Keratinocyte (primary cell): ENCODE measurements around the gene PARD3B. TPM values are rescaled to one million over a fixed set of nuclear protein-coding genes. Genes with fewer than 3 reads are reported as not detected.

Source experiments
- DNase-seq: peaks from one replicate; pipeline ENCODE4 v3.0.0-alpha.2; 2011; ENCODE audit warnings: low read depth, missing footprints, low spot score
- FAIRE-seq: peaks from 2 replicates; lab custom pipeline; 2011; peaks lifted over from hg19 to GRCh38; lab: Jason Lieb, UNC
- H2AFZ ChIP-seq: 2 replicates; pipeline ENCODE4 v1.6.0; 2012; ENCODE audit warnings: low read length, control low read depth, inconsistent platforms; ENCODE audit not compliant: control insufficient read depth
- H3K27ac ChIP-seq: 2 replicates; pipeline ENCODE4 v1.5.1; 2011; ENCODE audit warnings: low read length; ENCODE audit not compliant: control insufficient read depth, insufficient read depth
- H3K27me3 ChIP-seq: 3 replicates; pipeline ENCODE4 v1.6.0; 2011; ENCODE audit warnings: low read length; ENCODE audit not compliant: control insufficient read depth, insufficient read depth; ENCODE audit errors: extremely low read depth
- H3K36me3 ChIP-seq, 2 experiments: 2 replicates in 1 of 2; 3 replicates in 1 of 2; pipeline ENCODE4 v1.5.1; 2011; ENCODE audit warnings: low read length in 2 of 2, mild to moderate bottlenecking in 1 of 2; ENCODE audit not compliant: control insufficient read depth in 2 of 2, insufficient read depth in 2 of 2; ENCODE audit errors: extremely low read depth in 1 of 2
- H3K4me1 ChIP-seq: 3 replicates; pipeline ENCODE4 v1.5.1; 2011; ENCODE audit warnings: low read length; ENCODE audit not compliant: control insufficient read depth, insufficient read depth; ENCODE audit errors: extremely low read depth
- H3K4me2 ChIP-seq: 3 replicates; pipeline ENCODE4 v1.6.0; 2011; ENCODE audit warnings: low read depth, low read length; ENCODE audit not compliant: control insufficient read depth, insufficient read depth; ENCODE audit errors: extremely low read depth
- H3K4me3 ChIP-seq, 3 experiments: fragments of 200-600 bp in 1 of 3; sonication (generic) in 1 of 3; 2 replicates in 2 of 3; 3 replicates in 1 of 3; pipeline ENCODE4 v1.5.1; 2011 to 2016; ENCODE audit warnings: low read length in 3 of 3, mild to moderate bottlenecking in 3 of 3, control low read depth in 2 of 3, inconsistent platforms in 1 of 3, low read depth in 1 of 3, mixed read lengths in 1 of 3, mixed run types in 1 of 3, moderate library complexity in 1 of 3; ENCODE audit not compliant: control insufficient read depth in 2 of 3, insufficient read depth in 2 of 3; ENCODE audit errors: extremely low read depth in 1 of 3
- H3K79me2 ChIP-seq: 2 replicates; pipeline ENCODE4 v1.6.0; 2012; ENCODE audit warnings: low read length; ENCODE audit not compliant: control insufficient read depth, insufficient read depth
- H3K9ac ChIP-seq: 3 replicates; pipeline ENCODE4 v1.6.0; 2011; ENCODE audit warnings: low read length; ENCODE audit not compliant: control insufficient read depth, insufficient read depth; ENCODE audit errors: extremely low read depth
- H3K9me1 ChIP-seq: 3 replicates; pipeline ENCODE4 v1.6.0; 2011; ENCODE audit warnings: low read length; ENCODE audit not compliant: control insufficient read depth, insufficient read depth; ENCODE audit errors: extremely low read depth
- H3K9me3 ChIP-seq: 2 replicates; pipeline ENCODE4 v1.5.1; 2012; ENCODE audit warnings: low read depth, low read length; ENCODE audit not compliant: control insufficient read depth
- H4K20me1 ChIP-seq: 3 replicates; pipeline ENCODE4 v1.6.0; 2011; ENCODE audit warnings: low read length; ENCODE audit not compliant: control insufficient read depth, insufficient read depth; ENCODE audit errors: extremely low read depth
- CTCF ChIP-seq, 3 experiments: IDR thresholded peaks in 1 of 3; conservative IDR thresholded peaks in 1 of 3; optimal IDR thresholded peaks in 1 of 3; 2 replicates in 2 of 3; 3 replicates in 1 of 3; pipeline versions ENCODE3 to v1.5.1; 2011; ENCODE audit warnings: low read length in 3 of 3, mild to moderate bottlenecking in 3 of 3, moderate library complexity in 2 of 3, control low read depth in 1 of 3, inconsistent platforms in 1 of 3; ENCODE audit not compliant: insufficient read depth in 2 of 3; ENCODE audit errors: extremely low read depth in 1 of 3
- EZH2 ChIP-seq: IDR thresholded peaks from one replicate; pipeline ENCODE4 v1.6.1; 2012; ENCODE audit warnings: inconsistent platforms, mild to moderate bottlenecking, low read length, moderate library complexity
- dilution Hi-C: fragments of 300-500 bp; cut with MboI; formaldehyde crosslinking; loops from one replicate; pipeline ENCODE4 v1.7.0; 2020; ENCODE audit warnings: low sequenced_read_pairs; ENCODE audit not compliant: extremely low pct_ligation_motif_present
- polyA plus RNA-seq, 5 experiments: library from polyadenylated mRNA; depleted of rRNA in 3 of 5; stranded (reverse) in 3 of 5; stranded (forward) in 1 of 5; unstranded in 1 of 5; fragments of >200 nt; gene quantifications; 1 replicate in 1 of 5; 2 replicates in 3 of 5; 3 replicates in 1 of 5; pipeline versions ENCODE4 v1.2.1 to v1.2.3, GENCODE V29; 2011 to 2012; ENCODE audit warnings: missing spikeins in 2 of 5, low read depth in 1 of 5, low replicate concordance in 1 of 5

Gene PARD3B
- polyA plus RNA-seq, 1 donor (not counting 4 experiments of a cell fraction or from before 2014, with no cell fraction given), result 1.2 TPM

GRCh38 chr2:205402011-205402410, 856.7 kb downstream of the PARD3B start:
- dilution Hi-C loops, result no loop called here
- no peak overlapping the region for H3K27ac ChIP-seq
- no peak overlapping the region for H3K4me3 ChIP-seq
- no peaks in the 10 kb centered on the region for H3K9me3 ChIP-seq
- H3K36me3 ChIP-seq, result no peaks in the 10 kb centered on the region
- no peak for DNase-seq
- no peak overlapping the region for H2AFZ ChIP-seq
- H3K4me1 ChIP-seq, result peaks cover 12% of the 10 kb centered on the region
- H3K79me2 ChIP-seq, result no peaks in the 10 kb centered on the region
- FAIRE-seq, result no peak
- no peaks in the 10 kb centered on the region for H4K20me1 ChIP-seq
- no peak overlapping the region for H3K4me2 ChIP-seq
- no peak for TF ChIP-seq CTCF (optimal IDR thresholded peaks at IDR 0.05 in 1 of 3, IDR thresholded peaks at IDR 0.05 in 1 of 3, conservative IDR thresholded peaks at IDR 0.05 in 1 of 3; ENCODE audit: extremely low read depth in 1 of 3, insufficient read depth in 2 of 3, low read length in 3 of 3)
- no peak for TF ChIP-seq EZH2
- H3K27me3 ChIP-seq, result no peaks in the 10 kb centered on the region
- H3K9ac ChIP-seq, result no peak overlapping the region
- H3K9me1 ChIP-seq, result no peaks in the 10 kb centered on the region

- Histone ChIP-seq H3K9ac (no peak overlapping the region), H2AFZ (no peak overlapping the region), H3K27ac (no peak overlapping the region), H3K4me1 (peaks cover 12% of the 10 kb centered on the region), H3K4me3 (no peak overlapping the region), H4K20me1 (no peaks in the 10 kb centered on the region), H3K9me3 (no peaks in the 10 kb centered on the region), H3K79me2 (no peaks in the 10 kb centered on the region), H3K4me2 (no peak overlapping the region), H3K27me3 (no peaks in the 10 kb centered on the region), H3K36me3 (no peaks in the 10 kb centered on the region), H3K9me1 (no peaks in the 10 kb centered on the region)
- dilution Hi-C loops, result no loop called here
- TF ChIP-seq CTCF (optimal IDR thresholded peaks at IDR 0.05 in 1 of 3, IDR thresholded peaks at IDR 0.05 in 1 of 3, conservative IDR thresholded peaks at IDR 0.05 in 1 of 3; ENCODE audit: extremely low read depth in 1 of 3, insufficient read depth in 2 of 3, low read length in 3 of 3) (no peak), EZH2 (no peak)
- FAIRE-seq (no peak), DNase-seq (no peak)
These were observed 858.1 kb downstream of the PARD3B start for GRCh38 chr2:205403244-205403825.
